IPS-20b (cell line): ENCODE data around the gene HNRNPA3.
A peak's percentile ranks its signal among the peaks of the same experiment; 100 is the strongest.

ENCODE experiments used
- H3K27ac ChIP-seq: one replicate; pipeline ENCODE4 v1.5.1; 2013; ENCODE audit warnings: low read length
- H3K27me3 ChIP-seq: 2 replicates; pipeline ENCODE4 v1.6.1; 2013; ENCODE audit warnings: mild to moderate bottlenecking, low read length, inconsistent platforms; ENCODE audit not compliant: insufficient read depth
- H3K36me3 ChIP-seq: 2 replicates; pipeline ENCODE4 v1.6.1; 2013; ENCODE audit warnings: low read depth, mild to moderate bottlenecking, inconsistent platforms, low read length, moderate library complexity; ENCODE audit not compliant: insufficient read depth
- H3K4me1 ChIP-seq: 2 replicates; pipeline ENCODE4 v1.6.1; 2013; ENCODE audit warnings: mild to moderate bottlenecking, control low read depth, inconsistent platforms, low read length, moderate library complexity; ENCODE audit not compliant: insufficient read depth
- H3K4me3 ChIP-seq: 2 replicates; pipeline ENCODE4 v1.5.1; 2013; ENCODE audit warnings: mild to moderate bottlenecking, low read length, inconsistent platforms
- H3K9ac ChIP-seq: 2 replicates; pipeline ENCODE4 v1.6.1; 2013; ENCODE audit warnings: low read depth, mild to moderate bottlenecking, inconsistent platforms, low read length, moderate library complexity
- H3K9me3 ChIP-seq: 2 replicates; pipeline ENCODE4 v1.6.1; 2013; ENCODE audit warnings: mild to moderate bottlenecking, low read depth, low read length, inconsistent platforms; ENCODE audit not compliant: insufficient read depth

HNRNPA3 gene

GRCh38 chr2:177212106-177212890 is at the start of gene HNRNPA3:
TSS of gene HNRNPA3 (plus strand) at chr2:177212794. CDS start at chr2:177212800, 6 bp downstream.
- Histone ChIP-seq H3K9me3 (no peaks in the 10 kb centered on the region), H3K4me1 (peaks cover 3% of the 10 kb centered on the region; the same call in 1 of the 2 replicates), H3K9ac (peak within 1 kb of the TSS; percentile 99), H3K36me3 (peaks cover 39% of the 10 kb centered on the region), H3K27me3 (no peaks in the 10 kb centered on the region), H3K27ac (peak within 1 kb of the TSS; percentile 99), H3K4me3 (peak within 1 kb of the TSS; percentile 90)

DNA sequence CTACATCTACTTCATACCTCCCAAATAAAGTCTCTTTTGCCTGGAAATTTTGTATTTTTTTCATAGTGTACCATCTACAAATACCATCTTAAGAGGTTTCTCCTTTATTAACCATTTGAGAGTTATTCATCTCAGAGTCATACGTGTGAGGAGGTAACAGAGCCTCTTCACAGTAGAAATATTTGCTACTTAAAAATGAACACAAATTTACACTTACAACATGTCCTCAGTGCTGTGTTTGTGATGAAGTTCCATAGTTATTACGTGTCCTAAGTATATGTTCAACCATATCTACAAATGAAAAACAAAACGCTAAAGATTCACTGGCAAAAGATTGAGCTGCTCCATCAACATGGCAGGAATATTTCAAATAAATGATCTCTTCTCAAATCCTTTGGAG is 48.5 kb upstream of the HNRNPA3 start:
- H3K4me1 ChIP-seq: peaks cover 18% of the 10 kb centered on the region
- no peak overlapping the region for H3K27ac ChIP-seq
- H3K9me3 ChIP-seq: no peaks in the 10 kb centered on the region
- H3K36me3 ChIP-seq: no peaks in the 10 kb centered on the region
- H3K9ac ChIP-seq: no peak overlapping the region; the same call in 1 of the 2 replicates
- H3K27me3 ChIP-seq: peaks cover 7% of the 10 kb centered on the region; the same call in 1 of the 2 replicates
- no peak overlapping the region for H3K4me3 ChIP-seq

DNA sequence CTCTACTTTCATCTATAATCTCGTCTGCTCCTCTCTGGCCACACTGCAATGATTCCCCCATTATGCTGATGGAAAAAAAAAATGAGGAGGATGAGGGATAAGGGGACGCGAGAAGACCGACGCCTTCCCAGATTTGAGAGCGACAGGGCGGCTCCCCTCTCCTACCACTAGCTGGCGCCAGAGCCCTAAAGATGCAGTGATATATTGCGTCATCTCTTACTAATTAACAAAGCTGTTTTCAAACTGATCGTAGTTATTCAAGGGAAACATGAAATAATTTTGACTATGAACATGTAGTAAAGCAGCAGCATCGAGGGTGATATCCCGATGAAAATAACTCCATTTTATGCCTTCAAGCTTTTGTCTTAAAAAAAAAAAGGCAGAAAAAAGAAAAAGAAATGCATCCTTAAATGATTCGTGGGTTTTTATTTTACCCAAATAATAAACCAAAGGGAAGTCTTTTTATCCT is 48.0 kb upstream of the HNRNPA3 start:
- Histone ChIP-seq H3K9me3 (no peaks in the 10 kb centered on the region), H3K9ac (peak overlapping the region; percentile 66; the same call in 1 of the 2 replicates), H3K36me3 (no peaks in the 10 kb centered on the region), H3K4me3 (no peak overlapping the region), H3K4me1 (peaks cover 18% of the 10 kb centered on the region), H3K27me3 (peaks cover 7% of the 10 kb centered on the region; the same call in 1 of the 2 replicates), H3K27ac (peak overlapping the region; percentile 58)

DNA sequence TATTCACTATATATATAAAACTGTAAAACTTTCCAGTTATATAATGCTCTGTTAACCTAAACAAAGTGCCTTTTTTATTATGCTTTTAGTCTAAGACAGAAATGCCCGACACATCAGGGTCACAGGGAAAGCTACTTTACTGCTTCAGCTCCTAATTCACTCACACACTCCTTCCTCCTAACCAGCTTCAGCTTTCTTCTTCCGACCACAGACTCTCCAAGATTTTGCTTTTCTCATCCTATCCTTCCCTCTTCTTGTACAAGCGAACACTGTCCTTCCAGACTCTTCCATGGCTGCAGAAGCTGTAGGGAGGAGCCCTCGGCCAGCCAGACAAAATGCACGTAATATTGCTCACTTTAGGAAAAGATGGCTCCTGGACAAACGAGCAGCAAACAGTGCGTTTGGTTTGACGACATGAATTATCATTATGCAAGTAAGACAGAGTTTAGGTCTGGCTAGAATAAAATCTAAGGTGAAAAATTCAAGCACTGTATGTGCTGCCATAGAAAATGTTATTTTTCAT is 47.5 kb upstream of the HNRNPA3 start:
- Histone ChIP-seq H3K4me3 (no peak overlapping the region), H3K9ac (peak overlapping the region; percentile 66; the same call in 1 of the 2 replicates), H3K27me3 (peaks cover 7% of the 10 kb centered on the region; the same call in 1 of the 2 replicates), H3K4me1 (peaks cover 18% of the 10 kb centered on the region), H3K9me3 (no peaks in the 10 kb centered on the region), H3K27ac (peak overlapping the region; percentile 58), H3K36me3 (no peaks in the 10 kb centered on the region)

- no peaks in the 10 kb centered on the region for H3K9me3 ChIP-seq
- peaks cover 18% of the 10 kb centered on the region for H3K4me1 ChIP-seq
- 0 out of 2 replicates have a peak overlapping the region, but pooled peaks have one; percentile 5 for H3K9ac ChIP-seq
- H3K36me3 ChIP-seq: no peaks in the 10 kb centered on the region
- H3K4me3 ChIP-seq: no peak overlapping the region
- H3K27ac ChIP-seq: no peak overlapping the region
- H3K27me3 ChIP-seq: peaks cover 7% of the 10 kb centered on the region; the same call in 1 of the 2 replicates
These were observed 46.6 kb upstream of the HNRNPA3 start for GRCh38 chr2:177165721-177166711.

- no peak overlapping the region for H3K9ac ChIP-seq
- no peaks in the 10 kb centered on the region for H3K27me3 ChIP-seq
- H3K9me3 ChIP-seq: no peaks in the 10 kb centered on the region
- H3K4me1 ChIP-seq: peaks cover 15% of the 10 kb centered on the region
- H3K36me3 ChIP-seq: no peaks in the 10 kb centered on the region
- no peak overlapping the region for H3K4me3 ChIP-seq
- no peak overlapping the region for H3K27ac ChIP-seq
These were observed 42.6 kb upstream of the HNRNPA3 start for GRCh38 chr2:177169810-177170514.

- Histone ChIP-seq H3K36me3 (no peaks in the 10 kb centered on the region), H3K9ac (no peak overlapping the region), H3K4me3 (no peak overlapping the region), H3K27ac (no peak overlapping the region), H3K4me1 (peaks cover 8% of the 10 kb centered on the region), H3K9me3 (no peaks in the 10 kb centered on the region), H3K27me3 (no peaks in the 10 kb centered on the region)
These were observed 41.2 kb upstream of the HNRNPA3 start for GRCh38 chr2:177171418-177171865.

DNA sequence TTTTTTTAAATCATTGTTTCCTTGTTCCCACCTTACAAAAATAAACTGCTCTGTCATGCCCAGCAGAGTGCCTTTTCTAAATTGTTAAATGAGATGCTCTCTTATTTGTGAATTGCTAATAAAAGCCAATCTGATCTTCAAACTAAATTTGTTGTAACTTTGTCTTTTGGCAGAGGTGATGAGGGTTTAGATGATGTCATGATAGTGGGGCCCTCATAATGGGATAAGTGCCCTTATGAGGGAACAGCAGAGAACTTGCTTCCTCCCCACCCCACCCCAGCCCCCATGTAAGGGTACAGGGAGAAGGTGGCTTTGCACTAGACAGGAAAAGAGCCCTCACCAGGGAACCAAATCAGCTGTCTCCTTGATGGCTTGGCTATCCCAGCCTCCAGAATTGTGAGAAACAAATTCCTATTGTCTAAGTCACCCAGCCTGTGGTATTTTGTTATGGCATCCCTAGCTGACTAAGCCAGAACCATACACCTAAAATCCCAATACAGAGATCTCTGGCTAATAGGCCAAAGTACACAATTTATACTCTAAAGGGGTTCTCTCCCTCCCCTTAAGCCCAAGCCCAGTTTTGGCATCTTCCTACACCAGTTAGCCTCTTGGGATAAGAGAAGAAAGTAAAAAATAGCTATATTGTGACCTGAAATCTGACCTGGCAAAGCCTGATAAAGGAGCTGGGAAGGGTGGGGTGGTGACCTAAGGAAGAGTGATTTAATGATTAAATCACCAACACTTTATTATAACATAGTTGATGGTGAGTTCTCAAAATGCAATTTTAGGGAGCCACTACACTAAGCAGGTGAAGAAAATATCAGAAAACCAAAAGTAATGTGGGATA is 40.3 kb upstream of the HNRNPA3 start:
- H3K9ac ChIP-seq: no peak overlapping the region
- H3K4me3 ChIP-seq: no peak overlapping the region
- H3K4me1 ChIP-seq: peaks cover 5% of the 10 kb centered on the region; the same call in 1 of the 2 replicates
- no peaks in the 10 kb centered on the region for H3K9me3 ChIP-seq
- no peak overlapping the region for H3K27ac ChIP-seq
- no peaks in the 10 kb centered on the region for H3K36me3 ChIP-seq
- no peaks in the 10 kb centered on the region for H3K27me3 ChIP-seq

DNA sequence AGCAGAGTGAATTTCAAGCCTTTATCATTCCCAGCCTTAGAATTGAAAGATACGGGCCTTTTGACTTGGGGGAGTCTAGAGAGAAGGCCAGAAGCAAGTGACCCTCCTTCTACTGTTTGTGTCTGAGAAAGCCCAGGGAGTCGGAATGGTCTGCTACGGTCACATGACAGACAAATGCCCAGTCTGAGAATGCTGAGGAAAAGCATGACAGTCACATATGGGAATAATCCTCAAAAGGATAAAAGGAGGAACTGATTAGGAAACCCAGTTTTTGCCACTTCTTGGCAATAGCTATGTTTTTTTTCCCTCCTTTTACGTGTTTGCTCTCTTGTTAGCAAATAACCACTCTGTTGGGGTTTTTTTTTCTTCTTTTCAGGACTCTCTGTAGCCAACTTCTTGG is 38.1 kb upstream of the HNRNPA3 start:
- Histone ChIP-seq H3K4me3 (no peak overlapping the region), H3K9me3 (no peaks in the 10 kb centered on the region), H3K27ac (no peak overlapping the region), H3K4me1 (peaks cover 9% of the 10 kb centered on the region), H3K27me3 (no peaks in the 10 kb centered on the region), H3K9ac (no peak overlapping the region), H3K36me3 (no peaks in the 10 kb centered on the region)

GRCh38 chr2:177175917-177176668 is 36.5 kb upstream of the HNRNPA3 start:
- no peaks in the 10 kb centered on the region for H3K27me3 ChIP-seq
- H3K4me3 ChIP-seq: no peak overlapping the region
- no peak overlapping the region for H3K9ac ChIP-seq
- no peaks in the 10 kb centered on the region for H3K9me3 ChIP-seq
- H3K4me1 ChIP-seq: peaks cover 11% of the 10 kb centered on the region
- no peak overlapping the region for H3K27ac ChIP-seq
- no peaks in the 10 kb centered on the region for H3K36me3 ChIP-seq
